H1 (cell line): ENCODE measurements around the gene TAF6. TPM values are rescaled to one million over a fixed set of nuclear protein-coding genes. Genes with fewer than 3 reads are reported as not detected.

Experiments used
- ASH2L ChIP-seq: fragments of 200-600, 300-600 bp; sonication (generic); IDR thresholded peaks from one replicate; pipeline ENCODE4 v1.7.1; 2017; ENCODE audit warnings: low read length
- CEBPB ChIP-seq: IDR thresholded peaks from 2 replicates; pipeline ENCODE4 v1.6.1; 2012; ENCODE audit warnings: low read depth, low read length
- CHD2 ChIP-seq: IDR thresholded peaks from 2 replicates; pipeline ENCODE4 v1.6.1; 2012; ENCODE audit warnings: low read length, improper control_type of control experiment
- CTCF ChIP-seq, 3 experiments: IDR thresholded peaks; 1 replicate in 2 of 3; 2 replicates in 1 of 3; pipeline versions ENCODE4 v1.5.1 to v1.6.1; 2011; ENCODE audit warnings: low read length in 3 of 3, mild to moderate bottlenecking in 3 of 3, inconsistent platforms in 2 of 3, low read depth in 1 of 3, moderate library complexity in 1 of 3; ENCODE audit not compliant: insufficient read depth in 1 of 3; ENCODE audit errors: control extremely low read depth in 1 of 3
- E2F6 ChIP-seq: IDR thresholded peaks from 2 replicates; pipeline ENCODE4 v1.6.1; 2012; ENCODE audit warnings: inconsistent platforms
- EP300 ChIP-seq, 2 experiments: IDR thresholded peaks; 1 replicate in 1 of 2; 2 replicates in 1 of 2; pipeline ENCODE4 v1.6.1; 2011 to 2012; ENCODE audit warnings: low read depth in 2 of 2, low read length in 2 of 2, mild to moderate bottlenecking in 2 of 2, borderline replicate concordance in 1 of 2, inconsistent platforms in 1 of 2, moderate library complexity in 1 of 2
- GABPA ChIP-seq: IDR thresholded peaks from 2 replicates; pipeline ENCODE4 v1.6.1; 2011; ENCODE audit warnings: mild to moderate bottlenecking, low read length, moderate library complexity, borderline replicate concordance; ENCODE audit not compliant: insufficient read depth
- GTF2F1 ChIP-seq: IDR thresholded peaks from 2 replicates; pipeline ENCODE4 v1.6.1; 2012; ENCODE audit warnings: low read depth, low read length, improper control_type of control experiment, borderline replicate concordance
- HDAC2 ChIP-seq, 2 experiments: fragments of 300-600 bp in 1 of 2; sonication (generic) in 1 of 2; IDR thresholded peaks; 2 replicates each; pipeline ENCODE4 v1.6.1; 2011 to 2012; ENCODE audit warnings: low read depth in 2 of 2, low read length in 2 of 2, mild to moderate bottlenecking in 2 of 2, moderate library complexity in 2 of 2, borderline replicate concordance in 1 of 2, inconsistent platforms in 1 of 2
- JUND ChIP-seq: IDR thresholded peaks from 2 replicates; pipeline ENCODE4 v1.6.1; 2011; ENCODE audit warnings: mild to moderate bottlenecking, improper control_type of control experiment, low read length
- NRF1 ChIP-seq: IDR thresholded peaks from 2 replicates; pipeline ENCODE4 v1.6.1; 2011; ENCODE audit warnings: mild to moderate bottlenecking, low read depth, low read length, improper control_type of control experiment
- POLR2A ChIP-seq, 2 experiments: IDR thresholded peaks; 1 replicate in 1 of 2; 2 replicates in 1 of 2; pipeline ENCODE4 v1.6.1; 2011; ENCODE audit warnings: low read depth in 2 of 2, low read length in 2 of 2, mild to moderate bottlenecking in 2 of 2; ENCODE audit errors: control extremely low read depth in 1 of 2
- POLR2AphosphoS5 ChIP-seq: IDR thresholded peaks from 2 replicates; pipeline ENCODE4 v1.6.1; 2011; ENCODE audit warnings: low read depth, low read length
- POU5F1 ChIP-seq: IDR thresholded peaks from 2 replicates; pipeline ENCODE4 v1.6.1; 2011; ENCODE audit warnings: low read depth, mild to moderate bottlenecking, low read length, moderate library complexity
- RBBP5 ChIP-seq: IDR thresholded peaks from 2 replicates; pipeline ENCODE4 v1.7.1; 2012; ENCODE audit warnings: low read depth, mild to moderate bottlenecking, inconsistent platforms, low read length, moderate library complexity, borderline replicate concordance
- RXRA ChIP-seq: IDR thresholded peaks from 2 replicates; pipeline ENCODE4 v1.6.1; 2011; ENCODE audit warnings: low read depth, mild to moderate bottlenecking, low read length, moderate library complexity; ENCODE audit not compliant: insufficient read depth
- SIRT6 ChIP-seq: IDR thresholded peaks from one replicate; pipeline ENCODE4 v1.7.1; 2012; ENCODE audit warnings: low read length, inconsistent platforms
- TAF1 ChIP-seq: IDR thresholded peaks from 2 replicates; pipeline ENCODE4 v1.6.1; 2011; ENCODE audit warnings: mild to moderate bottlenecking, low read depth, low read length
- TBP ChIP-seq: IDR thresholded peaks from 2 replicates; pipeline ENCODE4 v1.6.1; 2011; ENCODE audit warnings: low read depth, low read length, improper control_type of control experiment
- USF2 ChIP-seq: IDR thresholded peaks from 2 replicates; pipeline ENCODE4 v1.6.1; 2011; ENCODE audit warnings: low read length, improper control_type of control experiment
- polyA plus RNA-seq, 7 experiments: library from polyadenylated mRNA; depleted of rRNA in 3 of 7; stranded (reverse) in 5 of 7; unstranded in 2 of 7; fragments of >200 nt in 5 of 7; fragments of 200-250 nt in 2 of 7; gene quantifications; 1 replicate in 5 of 7; 2 replicates in 1 of 7; 4 replicates in 1 of 7; pipeline versions ENCODE4 v1.2.1 to v1.2.3, GENCODE V29; 2011 to 2013; ENCODE audit warnings: missing spikeins in 2 of 7, mixed read lengths in 2 of 7
- total RNA-seq: library from RNA; stranded (reverse); fragmentation: NEBNext Ultra II Directional; extraction: Animal tissue kit (Norgen Biotek cat#: 25700); gene quantifications from 2 replicates; pipeline ENCODE4 v1.2.1, GENCODE V29; 2021

Gene TAF6
- total and polyA plus RNA-seq, 2 of the 8 experiments (the other 6 are each of a cell fraction or from before 2014, with no cell fraction given): 66.7 to 101 TPM

GRCh38 chr7:100148559-100149328 lies 29.6 kb upstream of the TAF6 start, which contains the start of gene LAMTOR4 (continued):
- TF ChIP-seq CTCF (IDR thresholded peaks at IDR 0.05; ENCODE audit: control extremely low read depth in 1 of 3, insufficient read depth in 1 of 3, low read depth in 1 of 3, low read length in 3 of 3) (peak in 1 of 3 experiments; percentile 18; a peak in 2 of 4 replicates), EP300 (IDR thresholded peaks at IDR 0.05; ENCODE audit: borderline replicate concordance in 1 of 2, low read depth in 2 of 2, low read length in 2 of 2) (no peak), HDAC2 (IDR thresholded peaks at IDR 0.05; ENCODE audit: borderline replicate concordance in 1 of 2, low read depth in 2 of 2, low read length in 2 of 2) (0 out of 4 replicates have a peak, but pooled peaks of 1 of the 2 experiments have one; percentile 45), SIRT6 (no peak), RBBP5 (peak; percentile 74; the same call in 1 of the 2 replicates), TAF1 (peak; percentile 62), E2F6 (peak; percentile 73), POLR2AphosphoS5 (peak; percentile 77), NRF1 (peak; percentile 72), GABPA (no peak), ASH2L (peak; percentile 52), POLR2A (IDR thresholded peaks at IDR 0.05; ENCODE audit: control extremely low read depth in 1 of 2, low read depth in 2 of 2, low read length in 2 of 2) (peak; percentile 38 to 69; a peak in 2 of 3 replicates), POU5F1 (no peak), TBP (peak; percentile 59), RXRA (no peak), USF2 (peak; percentile 93), CHD2 (peak; percentile 92), JUND (no peak), CEBPB (peak; percentile 82), GTF2F1 (no peak)
